Iris pigment epithelial cell (primary cell): ENCODE results near the gene IFITM10.

ENCODE experiments used
- DNase-seq: peaks from one replicate; pipeline ENCODE4 v3.0.0-alpha.2; 2011; ENCODE audit warnings: low read depth

Gene IFITM10

GRCh38 chr11:1750481-1750839 lies at the start of gene IFITM10:
Gene IFITM10, minus strand, starts transcription at chr11:1750595. Its CDS starts 153 bp downstream, at chr11:1750442.
- no peak for DNase-seq

- no peak for DNase-seq
These were observed 47.2 kb upstream of the IFITM10 start for GRCh38 chr11:1797391-1798125.

- DNase-seq = no peak
These were observed 46.1 kb upstream of the IFITM10 start for GRCh38 chr11:1796413-1797011.

- no peak for DNase-seq
These were observed 42.7 kb upstream of the IFITM10 start for GRCh38 chr11:1793081-1793480.

- DNase-seq = no peak
These were observed 42.1 kb upstream of the IFITM10 start for GRCh38 chr11:1792461-1792860.

GRCh38 chr11:1791912-1792311 lies 41.5 kb upstream of the IFITM10 start:
- no peak for DNase-seq

GRCh38 chr11:1786466-1786865 lies 36.1 kb upstream of the IFITM10 start:
- no peak for DNase-seq

- no peak for DNase-seq
These were observed 35.5 kb upstream of the IFITM10 start for GRCh38 chr11:1785749-1786413.

- DNase-seq = no peak
These were observed 34.6 kb upstream of the IFITM10 start for GRCh38 chr11:1784761-1785650.

- no peak for DNase-seq
These were observed 33.5 kb upstream of the IFITM10 start for GRCh38 chr11:1783725-1784529.

- peak; percentile 31 for DNase-seq
These were observed 32.7 kb upstream of the IFITM10 start for GRCh38 chr11:1782831-1783724.

- no peak for DNase-seq
These were observed 31.7 kb upstream of the IFITM10 start for GRCh38 chr11:1782031-1782590.

- no peak for DNase-seq
These were observed 31.2 kb upstream of the IFITM10 start for GRCh38 chr11:1781593-1781975.

GRCh38 chr11:1780700-1781592 lies 30.6 kb upstream of the IFITM10 start:
- no peak for DNase-seq

GRCh38 chr11:1779806-1780699 lies 29.7 kb upstream of the IFITM10 start:
- no peak for DNase-seq

- DNase-seq = no peak
These were observed 28.8 kb upstream of the IFITM10 start for GRCh38 chr11:1779034-1779805.
